ENCODE data around the gene HOXA11.

HOXA11 gene

GRCh38 chr7:27185013-27185853 lies at the start of gene HOXA11:
Gene HOXA11, minus strand, starts transcription at chr7:27185232. Its CDS starts 88 bp downstream, at chr7:27185144.
- no peak for DNase-seq (ENCODE audit: low read depth in 3 of 3)

GRCh38 chr7:27229448-27229847 lies 44.4 kb upstream of the HOXA11 start:
- no peak for DNase-seq (ENCODE audit: low read depth in 3 of 3)

DNA sequence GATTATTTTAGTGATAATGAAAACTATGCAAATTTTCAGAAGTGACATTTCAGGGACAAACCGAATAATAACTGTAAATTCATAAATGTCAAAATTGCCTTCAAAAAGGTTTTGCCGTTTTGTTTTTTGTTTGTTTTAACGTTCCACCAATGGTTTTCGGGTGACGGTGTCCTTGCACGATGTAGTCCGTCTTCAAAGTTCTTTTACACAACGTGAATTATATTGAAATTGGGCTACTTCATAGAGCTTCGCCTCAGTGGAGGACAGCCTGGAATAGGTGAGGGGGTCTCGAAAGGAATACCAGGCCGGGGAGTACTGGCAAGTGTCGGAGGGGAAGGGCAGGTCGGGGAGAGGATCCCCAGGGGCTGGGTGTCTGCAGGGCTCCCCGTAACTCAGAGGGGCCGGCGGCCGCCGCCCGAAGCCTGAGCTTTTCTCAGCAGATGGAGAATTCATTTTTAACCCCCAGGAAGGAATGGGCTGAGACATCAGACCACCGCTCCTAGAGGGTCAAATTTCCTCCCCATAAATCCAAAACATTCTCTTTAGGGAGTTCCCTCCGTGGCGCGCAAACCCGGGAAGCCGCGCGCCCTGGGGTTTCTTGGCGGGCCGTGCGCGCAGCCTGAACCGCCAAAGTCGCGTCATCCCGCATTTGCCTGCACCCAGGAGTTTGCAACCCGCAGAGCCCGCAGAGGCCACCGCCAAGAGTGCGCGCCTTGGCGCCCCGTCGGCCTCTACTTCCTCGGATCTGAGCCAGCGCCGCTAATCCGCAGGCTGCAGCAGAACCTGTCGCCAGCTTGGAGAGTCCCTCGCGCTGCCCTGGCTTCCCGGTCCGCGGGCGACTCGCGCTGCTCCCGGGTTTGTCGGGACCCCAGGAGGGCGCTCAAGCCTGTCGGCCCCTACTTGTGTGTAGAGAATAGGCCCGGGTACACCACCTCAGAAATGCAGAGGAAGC lies 40.2 kb upstream of the HOXA11 start:
- DNase-seq (ENCODE audit: low read depth in 3 of 3) = no peak

GRCh38 chr7:27223941-27224575 lies 39.0 kb upstream of the HOXA11 start:
- no peak for DNase-seq (ENCODE audit: low read depth in 3 of 3)

GRCh38 chr7:27221201-27221797 lies 36.3 kb upstream of the HOXA11 start:
- no peak for DNase-seq (ENCODE audit: low read depth in 3 of 3)

DNA sequence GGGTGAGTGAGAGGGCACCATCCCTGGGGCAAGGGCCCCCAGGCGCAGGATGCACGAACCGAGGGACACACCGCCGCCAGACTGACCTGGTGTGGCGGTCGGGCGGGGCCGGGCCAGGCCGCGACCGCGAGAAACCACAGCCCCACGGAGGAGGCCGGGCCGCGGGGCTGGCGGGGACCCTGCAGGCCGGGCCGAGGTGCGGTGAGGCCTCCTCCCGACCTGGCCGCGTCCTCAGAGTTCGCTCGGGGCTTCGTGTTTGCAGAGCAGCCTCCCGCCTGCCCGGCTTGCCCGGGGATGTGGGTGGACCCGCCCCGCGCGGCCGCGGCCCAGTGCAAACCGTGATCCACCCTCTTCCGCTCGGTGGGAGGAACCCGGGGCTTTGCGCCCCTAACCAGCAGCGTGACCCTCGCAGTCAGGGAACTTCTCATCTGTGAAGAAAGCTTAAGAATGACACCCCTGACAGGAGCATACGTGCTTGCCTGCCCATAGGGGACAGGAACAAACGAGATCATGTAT lies 35.5 kb upstream of the HOXA11 start:
- DNase-seq (ENCODE audit: low read depth in 3 of 3) = no peak

GRCh38 chr7:27219821-27220220 lies 34.8 kb upstream of the HOXA11 start:
- no peak for DNase-seq (ENCODE audit: low read depth in 3 of 3)

GRCh38 chr7:27217951-27218350 lies 32.9 kb upstream of the HOXA11 start:
- no peak for DNase-seq (ENCODE audit: low read depth in 3 of 3)

- no peak for DNase-seq (ENCODE audit: low read depth in 3 of 3)
Measured at GRCh38 chr7:27215356-27215755, 30.3 kb upstream of the HOXA11 start.

- no peak for DNase-seq (ENCODE audit: low read depth in 3 of 3)
Measured at GRCh38 chr7:27214239-27214950, 29.4 kb upstream of the HOXA11 start.

- no peak for DNase-seq (ENCODE audit: low read depth in 3 of 3)
Measured at GRCh38 chr7:27213433-27214238, 28.6 kb upstream of the HOXA11 start.

GRCh38 chr7:27212497-27213432 lies 27.7 kb upstream of the HOXA11 start:
- no peak for DNase-seq (ENCODE audit: low read depth in 3 of 3)

DNA sequence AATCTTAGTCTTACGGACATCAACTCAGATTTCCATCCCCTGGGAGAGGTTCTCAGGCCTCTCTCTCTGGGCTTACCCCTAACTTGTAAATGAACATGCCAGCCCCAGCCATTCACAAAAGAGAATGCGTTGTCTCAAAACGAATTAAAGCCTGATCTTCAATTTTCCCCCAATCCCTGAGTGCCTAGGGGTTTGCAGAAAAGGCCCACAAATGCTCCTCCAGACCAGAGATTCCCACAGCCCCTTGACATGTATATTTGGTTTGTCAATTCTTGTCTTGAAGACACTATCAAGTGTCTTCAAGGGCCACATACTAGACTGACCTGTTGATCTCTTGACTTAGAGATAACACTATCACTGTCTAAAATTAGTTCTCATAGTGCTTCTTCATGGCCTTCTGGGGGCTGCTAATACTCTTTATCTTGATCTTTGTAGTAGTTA lies 26.8 kb upstream of the HOXA11 start:
- DNase-seq (ENCODE audit: low read depth in 3 of 3) = no peak

- no peak for DNase-seq (ENCODE audit: low read depth in 3 of 3)
Measured at GRCh38 chr7:27211084-27211446, 26.0 kb upstream of the HOXA11 start.

DNA sequence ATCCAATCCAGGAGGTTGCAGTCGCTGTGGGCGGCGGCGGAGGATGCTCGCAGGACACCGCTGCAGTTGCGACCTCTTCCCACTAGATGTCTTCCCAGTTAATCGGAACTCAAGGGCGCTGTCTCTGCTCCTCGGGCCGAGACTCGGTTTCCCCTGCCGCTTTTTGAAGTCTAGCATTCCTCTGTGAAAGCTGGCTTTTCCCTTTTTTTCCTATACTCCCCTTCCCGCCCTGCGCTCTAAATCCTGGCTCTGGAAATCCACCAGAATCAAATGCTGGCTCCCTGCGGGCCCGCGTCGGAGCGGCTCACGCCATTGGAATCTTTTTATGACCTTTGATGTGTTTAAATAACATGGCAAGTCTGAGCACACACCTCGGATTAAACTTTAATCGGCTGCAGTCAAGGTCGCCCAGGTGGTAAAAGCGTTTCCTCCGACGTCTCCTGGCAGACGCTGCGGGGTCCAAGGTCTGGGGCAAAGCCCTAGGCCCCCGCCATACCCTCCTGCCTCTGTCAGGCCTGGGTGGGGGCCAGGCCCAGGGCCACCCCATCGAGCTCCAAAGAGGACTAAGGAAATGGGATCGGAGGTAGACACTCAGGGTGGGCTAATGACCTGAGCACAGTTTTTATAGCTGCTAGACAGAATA lies 25.5 kb upstream of the HOXA11 start:
- peak in 1 of 3 donors; percentile 48 for DNase-seq (ENCODE audit: low read depth in 3 of 3)

DNA sequence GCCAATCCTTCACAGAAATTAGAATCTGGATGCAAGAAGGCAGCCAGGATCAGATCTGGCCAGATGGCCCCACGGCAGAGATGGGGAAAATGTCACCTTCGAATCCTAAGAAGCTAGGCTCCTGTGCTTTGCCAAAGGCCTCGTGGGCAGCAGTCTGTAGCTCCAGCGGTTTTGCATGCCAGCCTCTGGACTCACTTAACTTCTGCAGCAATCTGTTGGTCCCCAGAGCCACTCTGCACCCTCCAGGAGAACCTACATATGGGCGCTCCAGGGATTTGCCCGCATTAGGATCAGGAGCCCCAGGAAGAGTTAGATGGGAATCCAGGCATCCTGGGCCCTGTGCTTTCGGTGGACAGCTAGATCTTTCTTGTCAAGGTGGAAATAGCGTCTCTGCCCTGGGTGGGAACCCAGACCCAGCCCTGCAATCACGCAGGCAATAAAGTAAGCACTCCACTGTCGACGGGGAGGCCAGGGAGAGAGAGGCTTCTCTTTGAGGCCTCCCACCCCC lies 25.0 kb upstream of the HOXA11 start:
- DNase-seq (ENCODE audit: low read depth in 3 of 3) = no peak

DNA sequence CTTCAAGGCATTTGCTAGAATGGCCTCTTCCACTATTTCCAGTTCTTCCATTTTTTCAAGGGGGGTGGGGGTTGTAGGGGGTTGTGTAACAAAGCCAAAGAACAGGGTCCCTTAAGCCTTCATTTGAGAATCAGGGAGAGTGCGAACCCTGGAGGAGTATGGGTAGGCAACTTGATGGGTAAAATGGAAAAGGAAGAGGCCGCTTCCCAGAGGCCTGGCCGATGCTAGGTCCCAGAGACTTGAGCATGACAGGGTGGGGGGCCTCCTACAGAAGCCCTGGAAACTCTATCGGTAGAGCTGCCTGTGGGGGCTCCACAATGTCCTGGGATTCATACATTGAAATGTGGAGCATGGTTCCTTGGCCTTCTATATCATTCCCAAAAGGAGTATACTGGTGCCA lies 24.0 kb upstream of the HOXA11 start:
- no peak for DNase-seq (ENCODE audit: low read depth in 3 of 3)

- no peak for DNase-seq (ENCODE audit: low read depth in 3 of 3)
Measured at GRCh38 chr7:27207348-27207985, 22.4 kb upstream of the HOXA11 start.

Data from stimulated activated CD4-positive, alpha-beta T cell treated with anti-CD3 and anti-CD28 coated beads, TNF-alpha, amount 100 ng/mL, for 48 hours (primary cell).